ENCODE measurements around the gene TEAD1. TPM values are rescaled to one million over a fixed set of nuclear protein-coding genes. Genes with fewer than 3 reads are reported as not detected.

TEAD1 gene
- total RNA-seq, 1 experiment from 2014 or later, result 106 TPM

- TF ChIP-seq CTCF (conservative IDR thresholded peaks at IDR 0.05) (no peak), EZH2 (IDR thresholded peaks at IDR 0.05; ENCODE audit: low read depth) (no peak)
- Histone ChIP-seq H3K27me3 (ENCODE audit: insufficient read depth, low read depth) (no peaks in the 10 kb centered on the region), H3K79me2 (ENCODE audit: low read depth) (peaks cover 87% of the 10 kb centered on the region), H3F3A (ENCODE audit: insufficient read depth, low read depth) (peaks cover 8% of the 10 kb centered on the region), H3K27ac (0 out of 2 replicates have a peak overlapping the region, but pooled peaks have one; percentile 23), H3K9me2 (ENCODE audit: insufficient read depth) (no peaks in the 10 kb centered on the region), H3K9me3 (ENCODE audit: insufficient read depth, low read depth) (no peaks in the 10 kb centered on the region), H3K4me3 (no peak overlapping the region), H2AFZ (no peak overlapping the region), H3K4me1 (replicated peaks; ENCODE audit: insufficient read depth) (peaks cover 25% of the 10 kb centered on the region), H3K36me3 (ENCODE audit: low read depth) (no peaks in the 10 kb centered on the region), H3K4me2 (no peak overlapping the region), H4K20me1 (ENCODE audit: insufficient read depth) (no peaks in the 10 kb centered on the region)
- intact Hi-C loops (cut with micrococcal nuclease; ENCODE audit: unreplicated experiment), result no loop called here
- POLR2A ChIA-PET (ENCODE audit: unreplicated experiment), result no interaction called here
- CTCF ChIA-PET, result no interaction called here
- DNase-seq, result no peak
- BruUV-seq (replicated peaks), result no TSS peak
Observed at GRCh38 chr11:12716816-12717215, 42.6 kb downstream of the TEAD1 start.

GRCh38 chr11:12717851-12718291 is 43.6 kb downstream of the TEAD1 start:
- no TSS peak for BruUV-seq (replicated peaks)
- intact Hi-C loops (cut with micrococcal nuclease; ENCODE audit: unreplicated experiment), result no loop called here
- peaks cover 35% of the 10 kb centered on the region for H3K4me1 ChIP-seq (replicated peaks; ENCODE audit: insufficient read depth)
- no peak overlapping the region for H3K4me2 ChIP-seq
- no peak overlapping the region for H3K27ac ChIP-seq
- no peak overlapping the region for H3K4me3 ChIP-seq
- H4K20me1 ChIP-seq (ENCODE audit: insufficient read depth), result no peaks in the 10 kb centered on the region
- H3K27me3 ChIP-seq (ENCODE audit: insufficient read depth, low read depth), result no peaks in the 10 kb centered on the region
- CTCF ChIA-PET, result no interaction called here
- no peaks in the 10 kb centered on the region for H3K9me2 ChIP-seq (ENCODE audit: insufficient read depth)
- POLR2A ChIA-PET (ENCODE audit: unreplicated experiment), result no interaction called here
- no peak for DNase-seq
- H3K9me3 ChIP-seq (ENCODE audit: insufficient read depth, low read depth), result no peaks in the 10 kb centered on the region
- no peak for TF ChIP-seq CTCF (conservative IDR thresholded peaks at IDR 0.05)
- peaks cover 87% of the 10 kb centered on the region for H3K79me2 ChIP-seq (ENCODE audit: low read depth)
- no peak overlapping the region for H2AFZ ChIP-seq
- H3K36me3 ChIP-seq (ENCODE audit: low read depth), result no peaks in the 10 kb centered on the region
- peaks cover 19% of the 10 kb centered on the region for H3F3A ChIP-seq (ENCODE audit: insufficient read depth, low read depth)

- peaks cover 80% of the 10 kb centered on the region for H3K79me2 ChIP-seq (ENCODE audit: low read depth)
- no peaks in the 10 kb centered on the region for H3K9me2 ChIP-seq (ENCODE audit: insufficient read depth)
- no peaks in the 10 kb centered on the region for H3K36me3 ChIP-seq (ENCODE audit: low read depth)
- no peak overlapping the region for H2AFZ ChIP-seq
- H3K9me3 ChIP-seq (ENCODE audit: insufficient read depth, low read depth), result no peaks in the 10 kb centered on the region
- peaks cover 47% of the 10 kb centered on the region for H3K4me1 ChIP-seq (replicated peaks; ENCODE audit: insufficient read depth)
- H3K27ac ChIP-seq, result no peak overlapping the region
- TF ChIP-seq EZH2 (IDR thresholded peaks at IDR 0.05; ENCODE audit: low read depth) (no peak), CTCF (conservative IDR thresholded peaks at IDR 0.05) (no peak)
- H3K4me2 ChIP-seq, result no peak overlapping the region
- ChIA-PET CTCF (no interaction called here), POLR2A (ENCODE audit: unreplicated experiment) (interaction anchor here (0.6 kb wide), 1 partner anchor 43 kb away, joined by 4 read pairs; no protein-coding TSS in a partner anchor)
- H3K27me3 ChIP-seq (ENCODE audit: insufficient read depth, low read depth), result no peaks in the 10 kb centered on the region
- intact Hi-C loops (cut with micrococcal nuclease; ENCODE audit: unreplicated experiment), result no loop called here
- peaks cover 30% of the 10 kb centered on the region for H3F3A ChIP-seq (ENCODE audit: insufficient read depth, low read depth)
- no peak for DNase-seq
- no peak overlapping the region for H3K4me3 ChIP-seq
- no TSS peak for BruUV-seq (replicated peaks)
- no peaks in the 10 kb centered on the region; the same call in 1 of the 2 replicates for H4K20me1 ChIP-seq (ENCODE audit: insufficient read depth)
Observed at GRCh38 chr11:12719221-12719620, 45.0 kb downstream of the TEAD1 start.
